GM10266 (cell line): Measurements from ENCODE around the gene ITPRIP.

Source experiments
- DNase-seq: peaks from one replicate; pipeline ENCODE4 v3.0.0; 2012; ENCODE audit errors: extremely low spot score
- TF ChIP-seq, protein P1 (sequence below): IDR thresholded peaks from 2 replicates; pipeline ENCODE4 v1.5.1; 2012; ENCODE audit warnings: mild to moderate bottlenecking, low read depth; ENCODE audit not compliant: control insufficient read depth, insufficient read depth; ENCODE audit errors: missing control alignments

Gene ITPRIP

DNA sequence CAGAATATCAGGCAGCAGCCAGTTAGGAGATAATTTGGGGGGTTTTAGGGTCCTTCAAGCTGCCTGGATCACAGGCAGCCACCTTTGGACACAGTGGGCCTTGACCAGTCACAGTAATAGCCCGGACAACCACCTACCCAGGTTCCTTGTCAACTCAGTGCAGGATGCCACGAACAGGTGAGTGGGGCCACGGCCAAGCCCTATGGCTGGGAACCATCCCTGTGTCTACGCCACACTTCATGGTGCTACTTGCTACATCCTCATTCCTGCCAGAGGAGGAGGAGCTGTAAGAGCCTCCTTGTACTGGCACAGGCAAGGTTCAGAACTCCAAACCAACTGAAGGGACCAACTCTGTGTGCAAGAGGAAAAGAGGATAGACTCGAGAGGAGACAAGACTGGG, 19.9 kb downstream of the ITPRIP start:
- no peak for DNase-seq
- TF ChIP-seq, protein P1, sequence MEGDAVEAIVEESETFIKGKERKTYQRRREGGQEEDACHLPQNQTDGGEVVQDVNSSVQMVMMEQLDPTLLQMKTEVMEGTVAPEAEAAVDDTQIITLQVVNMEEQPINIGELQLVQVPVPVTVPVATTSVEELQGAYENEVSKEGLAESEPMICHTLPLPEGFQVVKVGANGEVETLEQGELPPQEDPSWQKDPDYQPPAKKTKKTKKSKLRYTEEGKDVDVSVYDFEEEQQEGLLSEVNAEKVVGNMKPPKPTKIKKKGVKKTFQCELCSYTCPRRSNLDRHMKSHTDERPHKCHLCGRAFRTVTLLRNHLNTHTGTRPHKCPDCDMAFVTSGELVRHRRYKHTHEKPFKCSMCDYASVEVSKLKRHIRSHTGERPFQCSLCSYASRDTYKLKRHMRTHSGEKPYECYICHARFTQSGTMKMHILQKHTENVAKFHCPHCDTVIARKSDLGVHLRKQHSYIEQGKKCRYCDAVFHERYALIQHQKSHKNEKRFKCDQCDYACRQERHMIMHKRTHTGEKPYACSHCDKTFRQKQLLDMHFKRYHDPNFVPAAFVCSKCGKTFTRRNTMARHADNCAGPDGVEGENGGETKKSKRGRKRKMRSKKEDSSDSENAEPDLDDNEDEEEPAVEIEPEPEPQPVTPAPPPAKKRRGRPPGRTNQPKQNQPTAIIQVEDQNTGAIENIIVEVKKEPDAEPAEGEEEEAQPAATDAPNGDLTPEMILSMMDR, result no peak

DNA sequence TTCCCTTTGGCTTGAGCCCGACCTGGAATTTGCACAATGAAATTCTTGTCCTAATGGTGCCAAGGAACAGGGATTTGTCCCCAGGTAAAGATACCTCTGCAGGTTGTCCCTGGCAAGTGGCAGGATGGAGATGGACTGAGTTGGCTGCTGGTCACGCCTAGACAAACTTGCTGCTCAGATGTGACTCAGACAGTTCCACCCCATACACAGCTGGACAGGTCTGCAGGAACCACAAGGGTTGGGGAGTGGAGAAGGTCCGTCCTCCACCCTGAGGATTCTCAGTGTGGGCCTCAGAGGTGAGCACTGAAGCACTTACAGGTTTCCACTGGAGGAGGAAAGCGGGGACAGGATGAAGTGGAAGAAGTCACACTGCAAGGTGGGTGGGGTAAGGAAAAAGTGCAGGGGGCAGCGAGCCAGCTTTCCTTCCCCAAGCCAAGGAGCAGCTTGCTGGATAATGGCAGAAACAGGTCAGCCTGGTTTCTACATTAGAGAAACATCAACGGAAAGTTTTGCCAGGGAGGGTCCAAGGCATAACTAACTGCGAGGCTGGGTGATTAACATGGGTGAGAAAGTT, 20.5 kb downstream of the ITPRIP start:
- no peak for DNase-seq
- TF ChIP-seq, protein P1, result no peak

DNA sequence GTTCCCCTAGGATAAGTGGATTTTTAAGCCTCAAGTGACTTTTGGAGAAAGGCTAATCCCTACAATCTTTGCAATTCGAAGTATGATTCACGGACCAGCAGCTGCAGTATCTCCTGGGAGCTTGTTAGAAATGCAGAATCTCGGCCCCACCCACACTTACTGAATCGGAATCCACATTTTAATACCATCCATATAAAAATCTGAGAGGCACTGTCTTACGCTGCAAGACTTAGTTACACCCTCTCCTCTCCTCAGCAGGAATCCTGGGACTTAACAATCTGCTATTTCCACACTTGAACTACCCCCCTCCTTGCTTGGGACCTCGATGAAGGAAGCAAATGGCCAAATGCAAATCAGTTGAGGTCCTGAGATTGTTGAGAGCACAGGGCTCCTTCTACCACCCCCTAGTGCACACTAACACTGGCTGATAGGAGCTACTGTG, 21.0 kb downstream of the ITPRIP start:
- TF ChIP-seq, protein P1, result no peak

DNA sequence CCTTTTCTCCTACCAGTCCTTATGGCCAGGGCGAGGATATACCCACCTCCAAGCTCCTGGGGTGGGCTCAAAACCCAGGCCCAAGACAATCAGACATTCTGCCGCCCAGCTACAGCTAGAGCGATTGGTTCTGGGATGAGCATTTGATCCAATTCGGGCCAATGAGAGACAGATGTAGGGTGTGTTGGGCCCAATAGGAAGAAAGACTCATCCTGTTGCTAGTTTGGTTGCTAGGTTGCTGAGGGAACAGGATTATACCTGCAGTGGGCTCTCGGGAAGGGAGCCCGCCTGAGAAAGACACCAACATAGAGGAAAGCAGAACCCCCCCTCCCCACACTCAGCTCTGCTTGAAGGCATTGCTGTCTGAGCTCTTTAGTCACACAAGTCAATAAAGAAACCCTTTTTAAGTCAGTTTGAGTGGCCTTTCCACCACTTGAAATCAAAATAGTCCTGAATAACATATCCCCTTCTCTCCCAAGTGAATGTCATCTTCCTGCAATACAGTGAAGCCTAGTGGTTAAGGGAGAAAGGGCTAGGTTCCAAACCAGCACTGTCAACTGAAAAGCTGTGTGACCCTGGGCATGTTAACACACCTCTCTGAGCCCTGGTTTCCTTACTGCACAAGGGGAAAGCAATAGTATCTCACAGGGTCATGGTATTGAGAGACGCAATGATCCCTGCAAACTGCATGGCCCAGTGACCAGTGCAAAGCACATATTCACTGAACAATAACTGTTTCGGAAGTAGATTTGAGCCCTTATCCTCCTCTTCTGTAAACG, 21.8 kb downstream of the ITPRIP start:
- TF ChIP-seq, protein P1, result no peak
- DNase-seq, result no peak

More for the DNA sequence above, 21.0 kb downstream of the ITPRIP start:
- DNase-seq, result no peak

GRCh38 chr10:104315486-104315921, 22.8 kb downstream of the ITPRIP start:
- no peak for DNase-seq
- TF ChIP-seq, protein P1, result no peak

GRCh38 chr10:104314591-104315485, 23.4 kb downstream of the ITPRIP start:
- TF ChIP-seq, protein P1, result no peak
- DNase-seq, result no peak
